Measurements from ENCODE around the gene SHB.

SHB gene

GRCh38 chr9:38043931-38044623 lies 24.9 kb downstream of the SHB start:
- DNase-seq (ENCODE audit: low read depth in 1 of 2, low spot score in 1 of 2), result no peak

GRCh38 chr9:38042626-38043357 lies 26.2 kb downstream of the SHB start:
- no peak for DNase-seq (ENCODE audit: low read depth in 1 of 2, low spot score in 1 of 2)

GRCh38 chr9:38041564-38042243 lies 27.3 kb downstream of the SHB start:
- no peak for DNase-seq (ENCODE audit: low read depth in 1 of 2, low spot score in 1 of 2)

GRCh38 chr9:38039907-38040682 lies 28.9 kb downstream of the SHB start:
- DNase-seq (ENCODE audit: low read depth in 1 of 2, low spot score in 1 of 2), result no peak

GRCh38 chr9:38039090-38039906 lies 29.7 kb downstream of the SHB start:
- DNase-seq (ENCODE audit: low read depth in 1 of 2, low spot score in 1 of 2), result no peak

GRCh38 chr9:38038307-38039089 lies 30.5 kb downstream of the SHB start:
- DNase-seq (ENCODE audit: low read depth in 1 of 2, low spot score in 1 of 2), result no peak

GRCh38 chr9:38037981-38038306 lies 31.1 kb downstream of the SHB start:
- DNase-seq (ENCODE audit: low read depth in 1 of 2, low spot score in 1 of 2), result no peak

- DNase-seq (ENCODE audit: low read depth in 1 of 2, low spot score in 1 of 2), result no peak
Observed at GRCh38 chr9:38036359-38037084, 32.5 kb downstream of the SHB start.

GRCh38 chr9:38035873-38036272 lies 33.2 kb downstream of the SHB start:
- DNase-seq (ENCODE audit: low read depth in 1 of 2, low spot score in 1 of 2), result no peak

- DNase-seq (ENCODE audit: low read depth in 1 of 2, low spot score in 1 of 2), result no peak
Observed at GRCh38 chr9:38033941-38034340, 35.1 kb downstream of the SHB start.

- no peak for DNase-seq (ENCODE audit: low read depth in 1 of 2, low spot score in 1 of 2)
Observed at GRCh38 chr9:38032266-38033110, 36.5 kb downstream of the SHB start.

GRCh38 chr9:38031594-38031993 lies 37.4 kb downstream of the SHB start:
- DNase-seq (ENCODE audit: low read depth in 1 of 2, low spot score in 1 of 2), result no peak

GRCh38 chr9:38030658-38031057 lies 38.4 kb downstream of the SHB start:
- no peak for DNase-seq (ENCODE audit: low read depth in 1 of 2, low spot score in 1 of 2)

- DNase-seq (ENCODE audit: low read depth in 1 of 2, low spot score in 1 of 2), result no peak
Observed at GRCh38 chr9:38029915-38030638, 39.0 kb downstream of the SHB start.

GRCh38 chr9:38027714-38028113 lies 41.3 kb downstream of the SHB start:
- DNase-seq (ENCODE audit: low read depth in 1 of 2, low spot score in 1 of 2), result no peak

GRCh38 chr9:38026840-38027527 lies 42.0 kb downstream of the SHB start:
- no peak for DNase-seq (ENCODE audit: low read depth in 1 of 2, low spot score in 1 of 2)
